ENCODE measurements around the gene MRPL14.

MRPL14 gene

GRCh38 chr6:44064089-44064947 lies 62.9 kb downstream of the MRPL14 start:
- DNase-seq: no peak

GRCh38 chr6:44063561-44064059 lies 63.6 kb downstream of the MRPL14 start:
- DNase-seq: no peak
